ENCODE data around the gene UBE3B.

Gene UBE3B

DNA sequence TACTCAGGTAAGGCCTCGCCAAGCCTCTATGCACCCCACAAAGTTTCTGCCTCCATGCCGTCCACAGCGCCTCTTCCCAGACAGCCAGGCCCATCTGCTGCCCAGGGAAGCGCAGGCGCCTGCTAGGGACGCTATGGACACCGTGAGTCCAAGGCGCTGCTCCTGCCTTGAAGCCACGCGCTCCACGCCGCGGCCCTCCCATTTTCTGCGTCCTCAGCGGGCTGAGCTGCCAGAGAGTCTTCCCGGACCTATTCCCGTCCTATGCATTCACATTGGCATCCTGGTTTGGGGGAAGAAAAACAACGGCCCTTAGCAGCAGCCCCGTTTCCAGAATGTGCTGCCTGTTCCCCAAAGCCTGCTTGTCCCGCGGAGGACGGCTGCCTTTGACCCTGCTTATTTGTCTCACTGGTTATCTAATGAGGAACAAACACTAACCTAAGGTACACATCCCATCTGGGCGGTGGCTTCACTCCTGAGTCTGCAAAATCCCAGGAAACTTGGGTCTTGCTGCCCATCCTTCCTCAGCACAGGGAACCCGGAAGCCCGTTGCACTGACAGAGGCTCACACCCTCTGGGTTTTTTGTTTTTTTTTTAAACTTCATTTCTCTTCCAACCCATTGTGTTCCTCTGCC is 57.9 kb downstream of the UBE3B start:
- no peak for DNase-seq

DNA sequence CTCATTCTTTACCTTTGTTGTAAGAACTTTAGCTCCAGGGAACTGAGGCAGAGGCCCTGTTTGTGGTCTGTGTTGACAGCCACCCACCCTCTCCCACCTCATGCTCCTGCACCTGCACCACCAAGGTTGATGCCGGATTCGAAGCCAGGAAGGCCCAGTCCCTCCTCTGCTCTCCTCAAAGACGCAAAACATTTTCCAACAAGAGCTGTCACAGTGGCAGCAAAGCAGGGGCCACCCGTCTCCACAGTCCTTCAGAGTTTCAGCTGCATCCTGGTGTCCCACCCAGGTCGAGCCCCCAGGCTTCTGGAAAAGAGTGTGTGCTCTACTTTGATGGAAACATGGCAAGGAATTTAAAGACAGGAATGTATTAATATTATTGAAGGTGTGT is 58.4 kb downstream of the UBE3B start:
- no peak for DNase-seq

DNA sequence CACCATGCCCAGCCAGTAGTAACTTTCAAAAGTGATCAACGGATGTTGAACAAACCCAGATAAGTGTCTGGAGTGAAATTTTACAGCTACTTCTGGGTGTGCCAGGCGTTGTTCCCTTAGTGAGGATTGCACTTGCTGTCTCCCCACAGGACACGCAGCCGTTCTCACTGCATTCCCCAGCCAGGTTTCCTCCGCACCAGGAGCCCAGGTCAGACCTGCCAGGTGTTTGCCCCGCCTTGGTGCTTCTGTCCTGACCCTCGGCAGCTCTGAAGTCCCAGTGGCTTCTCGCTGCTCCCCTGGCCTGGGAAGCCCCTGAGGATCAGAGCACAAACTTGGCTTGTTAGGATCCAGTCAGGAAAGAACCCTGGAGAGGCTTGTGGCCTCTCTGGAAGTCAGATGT is 59.7 kb downstream of the UBE3B start:
- DNase-seq = no peak

DNA sequence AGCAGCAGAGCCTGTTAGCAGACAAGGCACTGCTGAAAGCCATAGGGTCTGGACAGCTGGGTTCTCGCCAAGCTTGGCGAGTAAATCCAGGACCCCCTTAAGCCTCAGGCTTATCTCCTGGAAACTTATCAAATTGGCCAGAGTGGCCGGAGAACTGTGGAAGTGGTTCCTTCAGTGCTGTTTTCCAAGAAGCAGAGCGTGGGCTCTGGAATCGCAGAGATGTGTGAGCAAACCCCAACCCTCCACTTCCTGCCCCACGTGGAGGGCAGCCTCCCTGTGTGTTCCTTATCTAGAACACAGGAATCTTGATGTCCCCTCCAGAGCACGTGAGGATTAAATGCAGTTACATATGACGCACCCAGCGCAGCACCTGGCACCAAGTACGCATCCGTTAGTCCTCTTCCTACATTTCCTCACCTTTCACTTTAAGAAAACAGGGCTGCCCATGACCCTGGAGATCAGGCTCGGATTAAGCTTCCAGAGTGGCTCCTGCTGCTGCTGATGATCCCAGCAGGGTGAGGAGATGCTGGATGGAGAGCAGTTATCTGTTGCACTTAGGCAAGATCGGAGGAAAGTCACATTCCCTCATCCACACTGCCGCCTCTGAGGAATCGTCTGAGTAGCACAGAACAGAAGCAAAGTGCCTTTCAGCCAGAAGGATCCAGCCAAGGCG is 60.9 kb downstream of the UBE3B start:
- no peak for DNase-seq

DNA sequence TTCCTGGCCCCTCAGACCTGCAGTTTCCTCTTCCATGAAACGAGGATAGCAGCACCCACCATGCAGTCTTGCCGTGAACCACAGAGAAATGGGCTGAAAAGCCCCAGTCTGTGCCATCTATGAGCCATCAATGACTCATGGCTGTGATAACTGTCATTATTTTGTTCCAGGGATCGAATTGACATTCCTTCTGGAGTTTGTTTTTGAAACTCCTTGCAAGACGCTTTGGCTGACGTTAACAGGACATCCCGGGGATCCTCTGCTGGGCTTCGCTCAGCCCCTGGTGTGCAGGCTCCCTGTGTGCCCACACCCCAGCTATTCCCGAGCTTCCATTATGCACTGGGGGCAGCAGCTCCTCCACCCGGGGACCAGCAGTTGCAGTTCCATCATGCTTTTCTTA is 62.1 kb downstream of the UBE3B start:
- DNase-seq = no peak

DNA sequence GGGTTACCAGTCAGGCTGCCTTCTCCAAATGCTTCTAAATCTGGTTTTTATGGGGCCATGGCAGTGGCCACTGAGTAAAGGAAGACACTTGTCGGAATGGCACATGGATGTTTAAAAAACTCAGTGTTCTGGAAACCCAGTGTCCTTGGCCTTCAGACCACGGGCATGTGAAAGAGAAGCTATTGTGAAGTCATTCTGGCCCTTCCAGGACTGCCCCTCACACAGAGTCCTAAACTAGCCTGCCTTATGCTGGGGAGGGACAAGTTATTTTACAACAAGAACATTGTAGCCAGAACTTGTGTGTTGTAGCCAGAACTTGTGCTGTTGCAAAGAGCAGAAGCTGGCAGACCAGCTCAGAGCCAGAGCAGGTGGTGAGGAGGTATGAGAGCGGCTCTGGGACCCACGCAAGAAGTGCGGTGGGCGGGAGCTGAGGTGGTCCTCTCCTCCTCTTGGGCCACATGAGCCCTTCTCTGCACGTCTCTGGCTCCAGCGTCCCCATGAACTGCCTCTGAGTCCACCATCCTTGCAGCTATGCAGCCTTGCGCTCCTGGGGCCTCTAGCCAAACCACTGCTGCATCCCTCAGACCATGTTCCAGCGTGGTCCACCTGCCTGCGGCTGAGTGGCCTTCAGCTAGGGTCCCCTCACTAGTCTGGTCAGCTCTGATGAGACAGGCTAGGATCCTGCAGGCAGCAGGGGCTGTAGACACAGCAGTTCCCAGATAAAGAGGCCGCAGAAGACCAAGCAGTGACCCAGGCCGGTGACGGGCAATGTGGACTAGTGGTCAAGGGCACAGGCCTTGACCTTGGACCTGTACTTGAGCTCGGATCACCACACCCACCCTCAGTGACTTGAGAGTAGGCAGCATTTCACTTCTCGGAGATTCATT is 63.3 kb downstream of the UBE3B start:
- no peak for DNase-seq

DNA sequence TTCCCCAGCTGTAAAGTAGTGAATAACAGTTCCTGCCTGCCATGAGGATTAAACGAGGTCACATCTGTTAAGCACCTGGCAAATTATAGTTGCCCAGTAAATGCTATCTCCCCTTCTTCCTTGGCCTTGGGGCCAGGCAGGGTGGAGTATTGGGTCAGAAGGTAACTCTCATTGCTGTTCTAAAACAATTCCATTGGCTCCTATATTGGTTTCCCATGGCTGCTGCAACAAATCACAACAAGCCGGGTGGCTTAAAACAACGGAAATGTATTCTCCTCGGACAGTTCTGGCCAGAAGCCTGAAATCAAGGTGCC is 63.9 kb downstream of the UBE3B start:
- no peak for DNase-seq

DNA sequence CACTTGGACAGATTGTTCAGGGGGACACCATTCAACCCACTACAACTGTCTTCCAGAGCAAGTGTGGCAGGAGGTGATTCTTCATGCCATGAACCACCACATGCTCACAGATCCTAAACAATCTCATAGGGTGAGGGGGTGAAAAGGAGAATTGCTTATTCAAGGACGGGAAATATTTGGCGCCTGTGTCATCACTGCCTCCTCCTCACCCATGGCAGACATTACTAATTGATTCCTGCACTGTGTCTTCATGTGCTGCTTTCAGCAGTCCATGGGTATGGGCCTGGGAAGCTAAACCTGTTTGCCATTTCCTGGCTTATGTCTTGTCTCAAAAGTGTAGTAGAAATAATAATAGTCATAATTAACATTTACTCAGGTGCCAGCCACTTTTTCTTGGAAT is 64.6 kb downstream of the UBE3B start:
- no peak for DNase-seq

DNA sequence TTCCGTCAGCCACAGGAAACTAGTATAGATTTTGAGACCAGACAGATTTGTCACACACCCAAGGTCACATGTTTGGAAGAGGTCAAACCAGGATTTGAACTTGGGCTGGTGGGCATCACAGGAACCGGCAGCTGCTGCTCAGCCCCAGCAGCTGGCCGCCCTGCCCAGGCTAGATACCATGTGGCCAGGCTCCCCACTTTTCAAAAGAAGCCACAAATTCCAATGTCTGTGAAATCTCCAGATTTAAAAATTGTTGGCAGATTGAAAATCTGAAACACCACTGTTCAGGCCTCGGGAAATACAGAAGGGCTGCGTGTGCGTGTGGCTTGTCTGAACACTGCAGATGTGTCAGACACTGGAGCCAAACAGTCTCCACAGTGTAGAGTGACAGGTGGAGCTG is 65.4 kb downstream of the UBE3B start:
- DNase-seq = no peak

DNA sequence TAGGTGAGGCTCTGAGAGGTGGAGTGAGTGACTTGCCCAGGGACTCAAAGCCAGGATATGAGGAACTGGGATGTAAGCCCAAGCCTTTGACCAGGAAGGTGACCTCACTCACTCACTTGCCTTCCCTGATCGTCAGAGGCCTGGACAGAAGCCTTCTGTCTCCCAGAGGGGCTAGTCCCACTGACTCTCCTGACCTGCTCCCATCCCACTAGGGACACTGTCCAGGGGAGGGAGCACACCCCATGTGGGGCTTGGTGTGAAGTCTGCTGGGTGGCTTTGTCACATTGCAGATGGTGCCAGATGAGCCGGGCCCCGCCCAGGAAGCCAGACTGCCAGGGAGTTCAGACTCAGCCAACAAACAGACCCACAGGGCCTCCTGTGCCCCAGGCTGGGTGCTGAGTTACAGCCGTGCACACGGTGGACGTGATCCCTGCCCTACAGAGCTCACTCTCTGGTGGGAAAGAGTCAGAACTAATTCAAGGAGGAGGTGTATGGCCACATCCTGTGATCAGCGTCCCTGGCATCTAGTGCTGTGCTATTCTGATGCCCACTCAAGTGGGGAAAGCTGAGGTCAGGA is 67.6 kb downstream of the UBE3B start:
- DNase-seq = no peak

DNA sequence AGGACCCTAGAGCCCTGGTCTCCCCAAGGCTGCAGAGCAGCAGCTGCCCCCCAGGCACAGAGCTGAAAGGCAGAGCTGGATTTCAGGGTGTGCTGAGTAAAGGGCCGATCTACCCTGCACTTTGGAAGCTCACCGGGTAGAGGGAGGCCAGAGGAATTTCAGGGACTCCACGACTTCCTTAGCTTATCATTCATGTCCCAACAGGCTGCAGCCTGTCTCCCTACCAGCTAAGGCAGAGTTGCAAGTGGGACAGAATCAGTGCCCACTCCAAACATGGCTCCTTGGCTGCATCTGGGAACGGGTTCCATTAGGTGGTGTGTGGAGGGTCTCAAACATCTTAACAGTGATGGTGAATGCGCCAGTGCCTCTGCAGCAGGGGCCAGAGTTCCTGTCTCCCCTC is 68.4 kb downstream of the UBE3B start:
- DNase-seq = no peak

DNA sequence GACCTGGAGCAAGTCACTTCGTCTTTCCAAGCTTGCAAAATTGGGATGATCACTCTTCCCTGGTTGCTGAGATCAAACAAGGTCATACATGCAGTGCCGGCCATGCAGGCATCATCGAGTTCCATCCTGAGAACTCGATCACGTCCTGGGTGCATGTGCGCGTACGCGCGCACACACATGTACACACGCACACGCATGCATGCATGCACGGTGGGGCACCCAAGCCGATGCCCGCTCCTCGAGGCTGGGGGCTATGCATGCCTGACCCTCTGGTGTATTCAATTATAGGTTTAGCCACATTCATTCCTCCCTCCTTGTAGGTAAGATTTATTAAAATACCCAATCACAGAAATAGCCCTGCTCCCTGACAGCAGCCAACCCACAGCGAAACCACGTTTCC is 69.9 kb downstream of the UBE3B start:
- no peak for DNase-seq

DNA sequence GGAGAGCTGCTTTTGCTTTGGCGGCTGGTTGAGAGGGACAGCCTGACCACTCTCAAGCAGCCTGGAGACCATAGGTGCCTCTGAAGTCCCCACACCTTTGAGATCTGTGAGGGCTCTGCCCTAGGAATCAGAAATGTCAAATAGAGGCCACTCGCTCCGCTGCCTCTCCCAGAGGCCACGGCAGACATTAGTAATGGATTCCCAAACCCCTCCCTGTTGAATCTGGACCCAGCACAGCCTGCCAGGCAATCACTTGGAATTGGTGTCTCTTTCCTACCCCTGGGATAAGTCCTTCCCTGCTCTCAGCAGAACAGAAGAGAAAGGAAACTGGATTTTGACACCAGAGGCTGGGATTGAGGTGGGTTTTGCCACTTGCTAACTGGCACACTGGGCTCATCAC is 70.8 kb downstream of the UBE3B start:
- DNase-seq = no peak

DNA sequence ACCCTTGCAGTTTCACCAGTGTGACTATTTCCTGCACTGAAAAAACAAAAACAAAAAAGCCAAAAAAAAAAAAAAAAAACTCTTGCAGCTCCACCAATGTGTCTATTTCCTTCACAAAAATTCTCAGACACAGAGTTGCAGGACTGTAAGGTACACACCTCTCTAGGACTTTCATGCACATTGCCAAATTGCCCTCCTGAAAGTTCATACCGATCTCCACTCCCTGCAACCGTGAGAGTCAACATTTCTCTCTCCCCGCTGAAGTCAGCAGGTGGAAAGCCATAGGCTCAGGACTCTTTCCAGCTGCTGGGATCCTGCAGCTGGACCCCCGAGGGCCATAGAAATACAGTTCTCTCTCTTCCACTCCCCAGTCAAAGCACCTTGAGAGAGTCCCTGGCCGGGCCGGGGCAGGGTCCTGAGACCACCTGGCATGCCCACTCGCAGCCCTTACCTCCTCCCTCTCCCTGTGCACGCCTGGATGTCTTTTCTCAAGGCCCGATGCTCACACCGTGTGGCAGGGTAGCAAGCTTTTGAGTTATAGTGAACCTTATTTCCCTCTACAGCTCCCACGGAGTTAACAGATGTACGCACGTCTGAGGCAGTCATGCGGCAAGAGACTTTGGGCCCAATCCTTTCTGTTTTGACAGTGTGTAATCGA is 72.3 kb downstream of the UBE3B start:
- no peak for DNase-seq

DNA sequence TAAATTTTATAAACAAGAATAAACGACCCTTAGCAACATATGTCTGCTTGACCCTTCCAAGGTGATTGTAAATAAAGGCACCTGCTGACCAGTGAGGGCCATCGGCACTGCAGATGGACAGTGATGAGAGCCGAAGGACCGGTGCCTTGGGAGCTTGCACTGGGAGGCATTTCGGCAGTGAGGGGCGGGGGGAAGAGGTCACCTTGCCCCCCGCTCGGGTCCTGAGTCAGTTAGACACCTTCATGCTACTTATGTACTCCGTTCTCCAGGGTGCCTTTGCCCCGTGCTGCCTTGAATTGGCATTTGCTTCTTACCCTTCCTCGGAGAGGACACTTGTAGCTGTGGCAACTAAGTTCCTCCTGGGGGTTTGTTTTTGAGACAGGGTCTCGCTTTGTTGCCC is 72.8 kb downstream of the UBE3B start:
- no peak for DNase-seq

DNA sequence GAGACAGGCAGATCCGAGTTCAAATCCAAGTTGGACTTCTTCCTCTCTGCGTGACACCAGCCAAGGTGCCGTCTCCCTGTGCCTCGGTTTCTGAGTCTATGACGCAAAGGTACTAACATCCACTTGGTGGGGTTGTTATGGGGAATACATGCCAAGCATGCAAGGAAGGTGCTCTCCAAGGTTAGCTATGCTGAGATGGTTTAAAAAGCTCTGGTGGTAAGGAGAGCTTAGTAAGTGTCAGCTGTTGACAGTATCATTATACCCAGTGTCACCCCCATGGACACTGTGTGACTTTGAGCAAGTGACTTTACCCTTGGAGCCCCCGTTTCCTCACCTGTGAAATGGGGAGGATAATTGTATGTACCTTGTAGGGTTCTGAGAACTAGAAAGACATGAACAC is 73.7 kb downstream of the UBE3B start:
- no peak for DNase-seq

DNA sequence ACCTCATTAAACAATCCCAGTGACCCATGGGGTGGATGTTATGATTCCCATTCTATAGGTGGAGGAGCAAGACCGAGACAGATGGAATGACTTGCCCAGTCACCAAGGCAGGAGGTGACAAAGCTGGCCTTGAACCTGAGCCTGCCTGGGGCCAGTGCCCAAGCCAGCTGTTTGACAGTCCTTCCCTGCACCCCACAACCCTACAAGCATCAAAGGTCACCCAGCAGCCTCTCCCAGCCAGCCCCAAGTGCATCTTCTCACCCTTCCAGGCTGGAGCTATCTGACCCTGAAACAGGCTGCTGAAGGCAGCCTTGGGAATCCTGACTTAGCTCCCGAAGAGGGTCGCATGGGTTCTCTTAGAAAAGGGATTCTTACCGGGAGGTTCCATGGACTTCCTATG is 75.5 kb downstream of the UBE3B start:
- no peak for DNase-seq

DNA sequence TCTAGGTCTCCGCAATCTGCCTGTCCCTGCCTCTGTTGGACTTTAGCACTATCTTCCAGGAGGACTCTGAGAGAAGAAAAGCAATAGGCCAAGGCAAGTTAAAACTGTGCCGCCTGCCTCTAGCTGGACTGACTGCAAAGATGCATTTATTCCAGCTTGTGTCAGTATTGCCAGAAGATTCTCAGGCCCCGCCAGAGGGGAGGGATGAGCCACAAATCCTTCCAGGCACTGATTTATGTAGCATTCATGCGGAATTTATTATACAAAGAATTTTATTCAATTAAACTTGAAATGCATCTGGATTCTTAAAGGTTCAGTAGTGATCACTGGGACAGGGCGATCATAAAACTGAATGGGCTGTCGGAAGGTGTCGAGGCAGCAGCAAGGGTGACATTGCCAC is 76.0 kb downstream of the UBE3B start:
- DNase-seq = no peak

DNA sequence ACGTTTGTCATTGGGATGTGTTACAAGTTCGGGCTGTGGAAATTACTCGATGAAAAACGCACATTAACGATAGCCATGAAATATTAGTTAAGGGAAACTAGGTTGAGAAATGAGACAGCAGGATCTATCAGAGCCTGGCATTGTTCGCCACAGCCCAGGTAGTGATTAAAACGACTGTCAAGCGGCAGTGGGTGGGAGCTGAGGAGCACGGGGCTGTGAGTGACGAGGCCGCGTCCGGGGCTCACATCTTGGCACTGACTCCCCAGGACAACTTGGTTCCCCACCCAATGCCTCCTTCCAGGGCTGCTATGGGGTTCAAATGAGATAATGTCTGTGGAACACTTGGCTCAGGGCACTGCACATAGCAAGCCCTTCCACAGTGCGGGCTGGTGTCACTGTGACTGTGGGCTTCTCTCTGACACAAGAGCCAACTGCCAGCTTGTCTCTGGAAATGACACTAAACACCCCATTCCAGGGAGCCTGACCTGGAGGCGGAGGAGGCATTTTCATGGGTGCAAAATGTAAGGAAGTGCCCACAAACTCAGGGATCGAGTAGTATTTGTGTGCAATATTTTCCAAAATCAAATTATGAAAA is 76.6 kb downstream of the UBE3B start:
- DNase-seq = no peak

DNA sequence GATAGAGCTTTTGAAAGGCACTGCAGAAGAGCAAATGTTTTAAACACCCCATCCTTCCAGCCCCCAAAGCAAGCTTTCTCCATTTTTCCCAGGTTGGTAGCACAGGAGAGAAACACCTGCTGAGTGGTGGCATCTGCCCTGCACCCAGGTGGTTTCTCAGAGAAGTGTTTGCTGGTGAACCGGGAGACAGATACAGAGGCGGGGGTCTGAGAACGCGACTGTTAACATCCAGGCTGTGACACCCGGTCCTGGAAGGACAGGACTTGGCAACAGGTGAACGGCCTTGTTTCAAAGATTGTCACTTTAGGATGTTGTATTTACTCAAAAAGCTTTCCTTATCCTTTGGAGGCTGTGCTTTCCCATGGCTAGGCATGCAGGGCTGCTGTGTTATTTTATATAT is 77.3 kb downstream of the UBE3B start:
- DNase-seq = no peak

DNA sequence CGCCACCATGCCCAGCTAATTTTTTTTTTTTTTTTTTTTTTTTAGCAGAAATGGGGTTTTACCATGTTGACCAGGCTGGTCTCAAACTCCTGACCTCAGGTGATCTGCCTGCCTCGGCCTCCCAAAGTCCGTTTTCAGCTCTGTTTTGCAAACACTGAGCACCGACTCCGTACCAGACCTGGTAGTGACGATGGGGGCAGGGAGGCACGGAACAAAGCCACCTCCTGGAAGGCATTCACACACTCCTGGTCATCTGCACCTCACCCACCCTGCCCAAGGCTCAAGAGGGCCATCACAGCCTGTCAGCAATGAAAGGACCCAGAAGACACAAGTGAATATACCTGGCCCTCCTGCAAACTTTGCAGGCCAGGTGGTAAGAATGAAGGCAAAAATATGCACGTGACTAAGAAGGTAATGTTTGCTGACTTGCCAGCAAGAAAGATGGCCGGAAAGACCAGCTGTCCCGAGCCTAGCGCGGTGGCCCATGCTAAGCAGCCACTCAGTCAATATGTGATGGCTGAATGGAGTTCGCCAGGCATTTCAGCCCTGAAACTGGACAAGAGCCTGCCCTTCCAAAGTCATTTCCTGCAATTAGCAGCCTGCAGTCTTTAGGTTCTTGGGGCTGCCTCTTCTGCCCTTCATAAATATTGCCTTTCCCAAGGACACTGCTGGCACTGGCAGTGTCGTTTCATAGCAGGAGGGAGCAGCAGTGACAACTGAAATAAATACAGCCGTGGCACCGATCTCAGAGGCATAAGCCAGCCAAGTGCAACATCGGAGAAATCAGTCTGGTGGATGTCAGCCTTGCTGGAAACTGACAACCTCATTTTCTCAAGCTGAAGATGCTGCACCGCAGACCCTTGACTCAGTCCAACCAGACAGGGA is 78.2 kb downstream of the UBE3B start:
- DNase-seq = no peak

DNA sequence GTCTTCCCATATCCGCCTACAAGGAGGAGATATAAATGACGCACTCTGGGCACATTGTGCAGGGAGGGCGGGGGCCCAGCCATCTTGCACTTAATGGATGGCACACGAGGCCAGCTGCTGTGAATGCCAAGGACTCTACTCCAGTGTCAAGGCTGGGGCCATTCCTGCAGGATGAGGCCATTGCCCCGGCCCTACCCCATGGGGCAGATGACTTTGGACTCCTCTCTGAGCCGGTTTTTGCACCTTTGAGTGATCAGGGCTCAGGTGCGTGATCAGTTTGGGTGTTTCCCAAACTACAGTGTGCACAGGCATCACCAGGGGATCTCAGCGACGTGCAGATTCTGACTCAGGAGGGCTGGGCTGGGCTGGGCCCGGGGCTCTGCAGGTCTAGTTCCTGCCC is 79.8 kb downstream of the UBE3B start:
- DNase-seq = no peak

Data from DMS79 (cell line).